IMR-90 (cell line): ENCODE results near the gene PPM1D. TPM values are rescaled to one million over a fixed set of nuclear protein-coding genes. Genes with fewer than 3 reads are reported as not detected.

Experiments used
- ATAC-seq: fragments of 200-7000 bp; cut with Tn5 transposase; 2 replicates; pipeline ENCODE4 v1.9.1; 2020; ENCODE audit warnings: low read depth, mild to moderate bottlenecking, moderate library complexity
- BruUV-seq: library from RNA; stranded (reverse); fragments of 400-500 nt; replicated peaks from 2 replicates; lab custom pipeline; 2021; lab: Mats Ljungman, UMichigan
- CTCF ChIA-PET: fragments of 300-600 bp; formaldehyde crosslinking; extraction: SDS; loops from one replicate; lab custom pipeline; 2021; ENCODE audit warnings: antibody characterized with exemption; lab: Yijun Ruan, JAX
- POLR2A ChIA-PET: fragments of 300-600 bp; sonication (Branson Sonifier 250); formaldehyde crosslinking; loops from one replicate; lab custom pipeline; 2022; ENCODE audit warnings: antibody characterized with exemption; ENCODE audit not compliant: unreplicated experiment; lab: Charles Lee
- DNase-seq: peaks from one replicate; pipeline ENCODE4 v3.0.0; 2013
- H2AFZ ChIP-seq: replicated peaks from 2 replicates; pipeline ENCODE3; 2013; ENCODE audit warnings: low read length, mild to moderate bottlenecking; ENCODE audit not compliant: poor library complexity
- H2AK5ac ChIP-seq: 2 replicates; pipeline ENCODE4 v1.6.1; 2013; ENCODE audit warnings: low read depth, low read length, inconsistent platforms
- H2AK9ac ChIP-seq: replicated peaks from 2 replicates; pipeline ENCODE3; 2013; ENCODE audit warnings: mild to moderate bottlenecking, low read depth, low read length, moderate library complexity; ENCODE audit not compliant: poor library complexity
- H2BK120ac ChIP-seq: 2 replicates; pipeline ENCODE4 v1.6.1; 2013; ENCODE audit warnings: low read depth, low read length, inconsistent platforms
- H2BK15ac ChIP-seq: 3 replicates; pipeline ENCODE4 v1.6.1; 2013; ENCODE audit warnings: low read depth, low read length, inconsistent platforms
- H2BK20ac ChIP-seq: 2 replicates; pipeline ENCODE4 v1.6.1; 2013; ENCODE audit warnings: low read depth, mild to moderate bottlenecking, inconsistent platforms, low read length, moderate library complexity
- H2BK5ac ChIP-seq: 2 replicates; pipeline ENCODE4 v1.6.1; 2013; ENCODE audit warnings: mild to moderate bottlenecking, low read depth, low read length, inconsistent platforms; ENCODE audit not compliant: poor library complexity, severe bottlenecking
- H3K14ac ChIP-seq: replicated peaks from 2 replicates; pipeline ENCODE4 v1.6.1; 2013; ENCODE audit warnings: low read depth, low read length, inconsistent platforms
- H3K18ac ChIP-seq: 2 replicates; pipeline ENCODE4 v1.6.1; 2013; ENCODE audit warnings: low read depth, low read length, control low read depth
- H3K23ac ChIP-seq: 2 replicates; pipeline ENCODE4 v1.6.1; 2013; ENCODE audit warnings: low read depth, low read length, inconsistent platforms
- H3K27ac ChIP-seq: 2 replicates; pipeline ENCODE4 v1.5.1; 2013; ENCODE audit warnings: mild to moderate bottlenecking, control low read depth, low read length; ENCODE audit not compliant: insufficient read depth
- H3K27me3 ChIP-seq: 2 replicates; pipeline ENCODE4 v1.6.1; 2013; ENCODE audit warnings: low read length; ENCODE audit not compliant: control insufficient read depth, insufficient read depth
- H3K36me3 ChIP-seq: 2 replicates; pipeline ENCODE4 v1.6.1; 2013; ENCODE audit warnings: low read length, mixed read lengths; ENCODE audit not compliant: control insufficient read depth, insufficient read depth
- H3K4ac ChIP-seq: 2 replicates; pipeline ENCODE4 v1.6.1; 2013; ENCODE audit warnings: low read depth, low read length, inconsistent platforms
- H3K4me1 ChIP-seq: 2 replicates; pipeline ENCODE4 v1.6.1; 2013; ENCODE audit warnings: low read length, mixed read lengths; ENCODE audit not compliant: control insufficient read depth, insufficient read depth
- H3K4me2 ChIP-seq: 2 replicates; pipeline ENCODE4 v1.6.1; 2013; ENCODE audit warnings: low read depth, mild to moderate bottlenecking, control low read depth, low read length, moderate library complexity
- H3K4me3 ChIP-seq: 2 replicates; pipeline ENCODE4 v1.5.1; 2013; ENCODE audit warnings: low read depth, mild to moderate bottlenecking, control low read depth, low read length, moderate library complexity; ENCODE audit not compliant: insufficient read depth
- H3K56ac ChIP-seq: 2 replicates; pipeline ENCODE4 v1.6.1; 2013; ENCODE audit warnings: low read length, inconsistent platforms; ENCODE audit not compliant: insufficient read depth; ENCODE audit errors: extremely low read depth
- H3K79me1 ChIP-seq, 2 experiments: 2 replicates each; pipeline ENCODE4 v1.6.1; 2013; ENCODE audit warnings: low read length in 2 of 2, inconsistent platforms in 1 of 2, low read depth in 1 of 2
- H3K9ac ChIP-seq: 2 replicates; pipeline ENCODE4 v1.6.1; 2013; ENCODE audit warnings: low read depth, low read length, control low read depth
- H3K9me1 ChIP-seq: 2 replicates; pipeline ENCODE4 v1.6.1; 2013; ENCODE audit warnings: low read length, inconsistent platforms; ENCODE audit not compliant: insufficient read depth
- H3K9me3 ChIP-seq: 2 replicates; pipeline ENCODE4 v1.6.1; 2013; ENCODE audit warnings: low read length; ENCODE audit not compliant: control insufficient read depth, insufficient read depth
- H4K20me1 ChIP-seq: 2 replicates; pipeline ENCODE4 v1.6.1; 2013; ENCODE audit warnings: low read length, inconsistent platforms; ENCODE audit not compliant: insufficient read depth
- H4K5ac ChIP-seq: 2 replicates; pipeline ENCODE4 v1.6.1; 2013; ENCODE audit warnings: mild to moderate bottlenecking, low read depth, low read length, control low read depth
- H4K8ac ChIP-seq, 2 experiments: 2 replicates each; pipeline ENCODE4 v1.6.1; 2013; ENCODE audit warnings: low read depth in 2 of 2, low read length in 2 of 2, control low read depth in 1 of 2, inconsistent platforms in 1 of 2
- H4K91ac ChIP-seq: 2 replicates; pipeline ENCODE4 v1.6.1; 2013; ENCODE audit warnings: low read depth, low read length, inconsistent platforms; ENCODE audit not compliant: insufficient read depth
- MAFK ChIP-seq: IDR thresholded peaks from 2 replicates; pipeline ENCODE4 v1.6.1; 2012; ENCODE audit warnings: low read depth, low read length, improper control_type of control experiment
- RFX5 ChIP-seq: IDR thresholded peaks from 2 replicates; pipeline ENCODE4 v1.8.0; 2012; ENCODE audit warnings: low read depth, mild to moderate bottlenecking, low read length, moderate library complexity
- WGBS, 2 experiments: methylation state at CpG; one replicate each; pipeline versions ENCODE4 v1.1.5 to v1.1.7; 2013; ENCODE audit warnings: missing lambda C conversion rate in 2 of 2; ENCODE audit not compliant: insufficient read length in 1 of 2; ENCODE audit errors: extremely low coverage in 2 of 2; 5-methylcytosine and 5-hydroxymethylcytosine counted together
- dilution Hi-C: fragments of 300-500 bp; cut with HindIII; formaldehyde crosslinking; loops from one replicate; pipeline ENCODE4 v1.14.3; 2018; ENCODE audit warnings: low sequenced_read_pairs; ENCODE audit not compliant: unreplicated experiment
- in situ Hi-C: fragments of 300-500 bp; cut with MboI; formaldehyde crosslinking; loops from 3 replicates; pipeline ENCODE4 v1.14.3; 2019; ENCODE audit warnings: low sequenced_read_pairs, inconsistent platforms, mixed read lengths
- intact Hi-C: fragments of 100-400 bp; cut with micrococcal nuclease; formaldehyde crosslinking; loops from 2 replicates; pipeline ENCODE4 v1.10.0; 2022
- polyA plus RNA-seq, 3 experiments: library from polyadenylated mRNA; depleted of rRNA; stranded (reverse); fragments of >200 nt; gene quantifications; 2 replicates each; pipeline ENCODE4 v1.2.3, GENCODE V29; 2012; ENCODE audit warnings: low replicate concordance in 1 of 3
- total RNA-seq: library from RNA; depleted of rRNA; stranded (reverse); fragments of >200 nt; gene quantifications from 2 replicates; pipeline ENCODE4 v1.2.3, GENCODE V29; 2012

PPM1D gene
- total and polyA plus RNA-seq, 2 of the 4 experiments (the other 2 are of a cell fraction): 5.5 to 16.1 TPM

- no peak for ATAC-seq
- no peak for DNase-seq
- Histone ChIP-seq H4K20me1 (peaks cover 11% of the 10 kb centered on the region; the same call in 1 of the 2 replicates), H3K14ac (no peak overlapping the region), H3K23ac (no peak overlapping the region), H3K4ac (no peak overlapping the region), H4K91ac (no peak overlapping the region), H3K4me1 (no peaks in the 10 kb centered on the region), H4K5ac (no peak overlapping the region), H2AFZ (no peak overlapping the region), H3K27me3 (no peaks in the 10 kb centered on the region), H3K9me3 (no peaks in the 10 kb centered on the region), H2BK120ac (no peak overlapping the region), H3K18ac (no peak overlapping the region), H2BK5ac (no peak overlapping the region), H3K9ac (no peak overlapping the region), H2BK15ac (no peak overlapping the region), H3K56ac (no peak overlapping the region), H2AK5ac (no peak overlapping the region), H2BK20ac (no peak overlapping the region), H3K4me2 (no peak overlapping the region), H3K36me3 (peaks cover 15% of the 10 kb centered on the region), H2AK9ac (no peak overlapping the region), H3K9me1 (no peaks in the 10 kb centered on the region), H4K8ac (no peak overlapping the region), H3K4me3 (no peak overlapping the region), H3K27ac (no peak overlapping the region), H3K79me1 (peaks cover 23 to 31% of the 10 kb centered on the region in 2 experiments)
- BruUV-seq: no TSS peak
- TF ChIP-seq MAFK: peak; percentile 57
- no peak for TF ChIP-seq RFX5
- ChIA-PET POLR2A (no interaction called here), CTCF (interaction anchor here (0.6 kb wide), 1 partner anchor 38 kb away, joined by 3 read pairs; no protein-coding TSS in a partner anchor)
- in situ Hi-C loops: no loop called here
- intact Hi-C loops: no loop called here
- WGBS, 2 experiments: no CpG with 5 or more reads among the region's 1 CpG
- dilution Hi-C loops: no loop called here
Observed at GRCh38 chr17:60653569-60653968, 53.6 kb downstream of the PPM1D start.
